HG03108 (cell line): Measurements from ENCODE around the gene DKC1.
A peak's percentile ranks its signal among the peaks of the same experiment; 100 is the strongest.
"Not testable (repeated sequence)": the region's sequence is repeated elsewhere in the genome, so short reads cannot be mapped to it uniquely, and the experiment has no call there.

Experiments used
- ATAC-seq: cut with Tn5 transposase; IDR thresholded peaks from one replicate; pipeline ENCODE4 v1.9.1; 2021; ENCODE audit warnings: moderate library complexity; ENCODE audit not compliant: unreplicated experiment

The DKC1 gene

GRCh38 chrX:154785716-154786115, 23.1 kb downstream of the DKC1 start:
- ATAC-seq: no peak

- no peak for ATAC-seq
These were observed 28.8 kb downstream of the DKC1 start for GRCh38 chrX:154791467-154791866.

- ATAC-seq: no peak
These were observed 29.3 kb downstream of the DKC1 start for GRCh38 chrX:154791939-154792338.

DNA sequence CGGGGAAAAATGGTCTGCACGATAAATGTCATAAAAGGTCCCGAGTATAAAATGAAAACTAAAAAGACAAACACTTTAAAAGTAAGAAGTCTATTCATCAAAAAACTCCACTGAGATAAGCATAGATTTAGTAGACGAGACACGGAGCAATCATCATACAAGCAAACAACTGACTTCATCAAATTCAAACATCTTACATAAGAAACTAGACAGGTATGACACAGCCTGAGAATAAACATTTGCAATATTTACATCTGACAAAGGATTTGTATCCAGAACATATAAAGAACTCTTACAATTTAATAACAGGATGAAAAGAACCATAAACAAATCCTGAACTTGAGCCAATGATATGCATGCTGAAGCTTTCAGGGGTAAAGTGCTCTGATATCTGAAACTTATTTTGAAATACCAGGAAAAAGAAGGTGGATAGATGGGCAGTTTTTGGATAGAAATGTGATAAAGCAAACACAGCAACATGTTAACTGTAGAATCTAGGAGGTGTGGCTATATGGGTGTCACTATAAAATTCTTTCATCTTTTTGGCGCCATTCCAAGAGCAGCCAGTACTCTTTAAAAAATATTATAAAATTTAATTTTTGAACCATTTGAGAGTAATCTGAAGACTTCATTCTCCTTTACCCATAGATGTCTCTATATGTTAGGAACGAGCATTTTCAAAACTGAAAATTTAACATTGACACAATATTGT, 30.6 kb downstream of the DKC1 start:
- ATAC-seq: no peak

GRCh38 chrX:154795016-154795415, 32.4 kb downstream of the DKC1 start:
- no peak for ATAC-seq

- no peak for ATAC-seq
These were observed 34.3 kb downstream of the DKC1 start for GRCh38 chrX:154797006-154797405.

GRCh38 chrX:154799556-154800348, 37.1 kb downstream of the DKC1 start:
- no peak for ATAC-seq

GRCh38 chrX:154800478-154801210, 38.0 kb downstream of the DKC1 start:
- no peak for ATAC-seq

DNA sequence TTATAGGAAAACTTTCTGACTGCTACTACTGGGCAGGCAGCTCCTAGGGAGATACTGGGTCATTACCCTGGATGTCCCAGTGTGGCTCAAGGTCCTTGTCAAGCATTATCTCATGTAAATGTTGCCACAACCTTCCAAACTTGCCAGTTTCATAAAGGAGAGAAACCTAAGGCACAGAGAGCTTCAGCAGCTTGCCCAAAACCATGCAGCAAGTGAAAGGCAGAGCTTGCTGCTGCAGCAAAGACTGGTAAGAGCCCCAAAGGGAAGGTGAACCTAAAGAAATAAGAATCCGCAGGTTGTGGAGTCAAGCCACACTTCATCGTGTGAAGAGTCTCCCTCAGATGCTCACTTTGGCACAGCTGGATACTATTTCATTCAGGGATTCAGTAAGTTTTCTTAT, 40.3 kb downstream of the DKC1 start:
- no peak for ATAC-seq

- ATAC-seq: no peak
These were observed 41.7 kb downstream of the DKC1 start for GRCh38 chrX:154804261-154804956.

GRCh38 chrX:154804957-154805695, 42.5 kb downstream of the DKC1 start, which contains the start of gene MPP1:
Gene MPP1 (minus strand): TSS chrX:154805485. CDS start chrX:154805373, 112 bp downstream.
- peak; percentile 94 for ATAC-seq

- no peak for ATAC-seq
These were observed 43.0 kb downstream of the DKC1 start for GRCh38 chrX:154805696-154806091.

DNA sequence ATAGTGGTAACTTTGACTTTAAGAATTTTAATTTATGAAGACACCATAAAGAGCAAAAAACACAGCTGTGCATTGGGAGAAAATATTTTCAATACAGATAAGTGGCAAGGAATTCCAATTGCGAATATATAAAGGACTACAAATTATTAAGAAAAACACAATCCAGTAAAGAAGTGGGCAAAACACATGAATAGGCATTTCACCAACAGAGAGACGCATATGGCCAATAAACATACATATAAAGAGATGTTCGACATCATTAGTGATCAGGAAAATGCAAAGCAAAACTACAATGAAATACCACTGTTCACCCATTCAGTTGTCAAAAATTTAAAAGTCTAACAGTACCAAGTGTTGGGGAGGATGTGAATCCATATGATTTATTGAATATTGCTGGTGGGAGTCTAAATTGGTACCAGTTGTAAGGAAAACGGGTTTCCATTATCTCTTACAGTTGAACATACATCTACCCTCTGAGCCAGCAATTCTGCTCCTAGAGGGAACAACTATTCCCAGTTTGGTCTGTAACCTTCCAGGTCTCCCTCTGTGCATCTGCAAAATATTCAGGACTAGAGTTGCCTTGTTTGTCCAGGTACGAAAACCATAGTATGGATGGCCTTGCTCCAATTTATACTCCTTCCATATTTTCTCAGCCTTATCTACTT, 44.3 kb downstream of the DKC1 start:
- no peak for ATAC-seq

- no peak for ATAC-seq
These were observed 47.4 kb downstream of the DKC1 start for GRCh38 chrX:154809939-154810665.

- no peak for ATAC-seq
These were observed 49.9 kb downstream of the DKC1 start for GRCh38 chrX:154812341-154813101.

- ATAC-seq: no peak
These were observed 51.1 kb downstream of the DKC1 start for GRCh38 chrX:154813801-154814200.

DNA sequence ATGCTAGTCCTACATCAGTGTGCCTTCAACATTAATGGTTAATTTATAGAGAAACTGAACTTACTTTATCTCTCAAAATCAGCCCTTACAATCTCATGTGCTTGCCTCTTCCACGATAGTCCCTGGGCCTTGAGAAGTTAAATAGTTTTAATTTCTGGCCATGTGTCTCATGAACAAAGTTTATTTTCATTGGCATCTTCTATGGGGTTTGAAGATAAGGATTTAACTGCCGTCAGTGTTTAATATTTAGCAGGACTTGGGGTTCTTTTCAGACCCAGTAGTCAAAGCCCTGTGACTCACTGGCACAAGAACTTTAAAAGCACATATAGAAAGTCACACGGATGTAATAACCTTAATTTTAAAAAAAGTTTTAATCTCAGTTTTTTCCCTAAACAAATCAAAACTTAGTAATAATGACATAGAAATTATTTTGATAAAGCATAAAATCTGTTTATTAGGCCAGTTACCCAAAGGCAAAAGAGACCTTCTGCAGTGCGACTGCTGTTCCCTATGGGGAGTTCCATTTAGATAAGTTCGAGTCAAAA, 52.7 kb downstream of the DKC1 start:
- no peak for ATAC-seq

DNA sequence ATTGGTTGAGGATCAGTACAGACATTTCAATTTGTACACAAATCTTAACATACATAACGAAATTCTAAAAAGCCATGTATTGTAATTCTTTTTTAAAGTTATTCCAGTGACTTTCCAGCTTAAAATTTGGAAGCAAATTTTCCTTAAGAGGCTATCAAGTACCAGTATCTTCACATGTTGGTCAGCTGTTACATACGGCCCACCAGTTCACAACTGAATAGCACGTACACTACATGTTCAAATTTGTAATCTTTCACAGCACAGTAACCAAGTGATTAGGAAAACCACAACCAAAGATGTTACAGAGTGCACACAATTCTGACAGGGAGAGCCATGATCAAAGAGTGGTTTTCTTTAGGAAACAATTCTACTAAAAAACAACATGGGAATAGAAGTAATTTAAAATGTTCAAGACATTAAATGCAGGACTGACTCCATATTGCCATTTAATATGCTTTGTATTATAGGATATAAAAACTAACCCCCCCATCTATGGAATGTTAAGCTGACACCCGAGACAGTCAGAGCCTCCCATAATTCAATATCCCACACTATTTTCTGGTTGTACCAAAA, 53.7 kb downstream of the DKC1 start:
- ATAC-seq: not testable (repeated sequence)
